Kasumi-1 (cell line): Measurements from ENCODE around the gene C18orf32.
"Not testable (repeated sequence)": the region's sequence is repeated elsewhere in the genome, so short reads cannot be mapped to it uniquely, and the experiment has no call there.

ENCODE experiments used
- DNase-seq, 2 experiments: peaks; one replicate each; lab custom pipeline; 2025; lab: John Stamatoyannopoulos, UW

Gene C18orf32

DNA sequence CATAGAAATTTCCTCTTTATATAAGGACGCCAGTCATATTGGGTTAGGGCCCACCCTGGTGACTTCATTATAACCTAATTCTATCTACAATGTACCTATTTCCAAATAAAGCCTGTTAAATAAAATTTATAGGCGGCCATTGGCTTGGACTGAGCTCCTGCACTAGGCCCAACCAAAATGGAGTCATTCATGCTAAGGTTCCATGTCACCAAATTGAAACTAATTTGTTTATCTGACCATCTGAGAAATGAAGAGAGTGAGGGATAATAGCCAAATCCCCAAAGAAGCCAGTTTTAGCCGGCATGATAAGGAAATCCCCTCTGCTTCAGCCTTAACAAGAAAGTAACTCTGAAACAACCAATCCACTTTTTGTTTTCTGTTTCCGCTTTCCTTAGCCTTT is 19.4 kb downstream of the C18orf32 start:
- DNase-seq: no peak

GRCh38 chr18:49467019-49467563 is 19.9 kb downstream of the C18orf32 start:
- no peak for DNase-seq

- peak; percentile 75 to 83 for DNase-seq
Observed at GRCh38 chr18:49464718-49465598, 22.1 kb downstream of the C18orf32 start.

DNA sequence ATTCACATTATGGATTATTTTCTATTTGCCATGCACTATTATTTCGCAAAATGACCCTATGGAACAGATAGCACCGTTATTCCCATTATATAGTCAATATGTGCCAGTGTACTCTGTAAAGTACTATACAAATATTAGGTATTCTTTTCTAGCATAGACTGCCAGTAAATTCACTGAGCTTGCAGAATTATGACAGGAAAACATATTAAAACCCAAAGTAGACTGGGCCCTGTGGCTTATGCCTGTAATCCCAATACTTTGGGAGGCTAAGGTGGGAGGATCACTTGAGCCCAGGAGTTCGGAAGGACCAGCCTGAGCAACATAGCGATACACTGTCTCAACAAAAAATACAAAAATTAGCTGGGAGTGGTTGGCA is 25.4 kb downstream of the C18orf32 start:
- no peak for DNase-seq

- no peak for DNase-seq
Observed at GRCh38 chr18:49460976-49461601, 25.9 kb downstream of the C18orf32 start.

DNA sequence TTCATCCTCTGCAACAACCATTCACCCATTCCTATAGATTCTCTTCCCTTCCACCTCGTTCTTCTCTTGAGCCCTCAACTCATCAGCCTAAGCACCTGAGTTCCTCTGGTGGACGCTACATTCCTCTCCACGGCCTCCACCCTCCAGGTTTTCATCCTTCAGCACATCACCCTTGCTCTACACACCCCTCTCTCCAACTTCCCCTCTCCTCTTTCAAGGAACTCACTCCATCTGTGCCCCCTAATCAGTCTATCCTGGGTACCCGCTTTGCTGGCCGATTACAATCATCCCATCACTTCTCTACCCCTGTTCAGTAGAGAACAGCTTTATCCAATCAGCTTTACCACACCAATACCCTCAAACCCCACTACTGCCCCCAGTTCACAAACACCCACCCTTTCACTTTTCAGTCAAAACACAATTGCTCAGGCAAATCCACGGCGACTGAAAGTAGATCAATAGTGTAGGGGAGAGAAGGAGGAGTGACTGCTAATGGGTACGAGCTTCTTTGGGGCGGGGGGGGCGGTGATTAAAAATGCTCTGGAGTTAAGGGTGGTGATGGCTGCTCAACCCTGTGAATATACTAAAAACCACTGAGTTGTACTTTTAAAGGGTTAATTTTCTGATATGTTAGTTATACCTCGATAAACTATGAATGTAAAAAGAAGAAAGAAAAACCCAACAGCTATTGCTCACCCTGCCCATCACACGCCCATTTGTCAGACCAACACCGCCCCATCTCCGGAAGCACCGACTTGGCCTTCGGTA is 27.4 kb downstream of the C18orf32 start:
- peak in 1 of 2 experiments; percentile 45 for DNase-seq

DNA sequence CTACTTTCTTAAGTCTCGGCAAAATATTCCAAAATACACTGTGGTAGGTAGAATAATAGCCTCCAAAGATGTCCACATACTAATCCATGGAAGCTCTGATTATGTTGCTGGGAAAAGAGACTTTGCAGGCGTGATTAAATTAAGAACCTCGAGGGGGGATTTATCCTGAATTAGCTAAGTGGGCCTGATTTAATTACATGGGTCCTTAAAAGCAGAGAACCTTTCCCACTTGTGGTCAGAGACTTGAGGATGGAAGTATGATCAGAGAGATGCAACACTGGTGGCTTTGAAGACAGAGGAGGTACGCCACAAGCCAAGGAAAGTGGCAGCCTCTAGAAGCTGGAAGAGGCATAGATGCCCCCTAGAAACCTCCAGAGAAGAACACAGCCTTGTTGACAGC is 29.4 kb downstream of the C18orf32 start:
- no peak for DNase-seq

- DNase-seq: no peak
Observed at GRCh38 chr18:49456794-49457193, 30.2 kb downstream of the C18orf32 start.

DNA sequence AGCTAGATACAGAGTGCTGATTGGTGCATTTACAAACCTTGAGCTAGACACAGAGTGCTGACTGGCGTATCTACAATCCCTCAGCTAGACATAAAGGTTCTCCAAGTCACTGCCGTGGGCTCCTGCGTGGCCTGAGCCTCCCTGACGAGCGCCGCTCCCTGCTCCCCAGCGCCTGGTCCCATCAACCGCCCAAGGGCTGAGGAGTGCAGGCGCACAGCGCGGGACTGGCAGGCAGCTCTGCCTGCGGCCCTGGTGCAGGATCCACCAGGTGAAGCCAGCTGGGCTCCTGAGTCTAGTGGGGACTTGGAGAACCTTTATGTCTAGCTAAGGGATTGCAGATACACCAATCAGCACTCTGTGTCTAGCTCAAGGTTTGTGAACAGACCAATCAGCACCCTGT is 34.5 kb downstream of the C18orf32 start:
- DNase-seq: not testable (repeated sequence)

GRCh38 chr18:49447810-49448745 is 39.0 kb downstream of the C18orf32 start:
- DNase-seq: peak; percentile 79 to 87

- no peak for DNase-seq
Observed at GRCh38 chr18:49446481-49446880, 40.6 kb downstream of the C18orf32 start.

DNA sequence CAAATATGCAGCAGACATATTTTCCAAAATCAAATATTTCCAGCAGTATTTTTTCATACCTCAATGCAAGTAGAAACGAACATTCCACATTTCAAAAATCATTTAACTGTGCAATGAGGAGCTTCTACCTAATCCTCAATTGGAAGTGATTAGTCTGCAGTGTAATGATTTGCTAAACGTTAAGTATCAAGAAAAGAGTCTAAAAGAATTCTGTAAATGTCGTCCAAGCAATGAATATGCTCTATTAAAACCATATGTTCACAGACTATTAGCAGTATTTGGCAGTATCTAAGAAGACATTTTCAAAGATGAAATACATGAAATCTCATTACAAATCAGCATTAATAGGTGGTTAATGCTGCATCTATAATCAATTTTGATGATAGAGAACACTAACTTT is 42.5 kb downstream of the C18orf32 start:
- no peak for DNase-seq

DNA sequence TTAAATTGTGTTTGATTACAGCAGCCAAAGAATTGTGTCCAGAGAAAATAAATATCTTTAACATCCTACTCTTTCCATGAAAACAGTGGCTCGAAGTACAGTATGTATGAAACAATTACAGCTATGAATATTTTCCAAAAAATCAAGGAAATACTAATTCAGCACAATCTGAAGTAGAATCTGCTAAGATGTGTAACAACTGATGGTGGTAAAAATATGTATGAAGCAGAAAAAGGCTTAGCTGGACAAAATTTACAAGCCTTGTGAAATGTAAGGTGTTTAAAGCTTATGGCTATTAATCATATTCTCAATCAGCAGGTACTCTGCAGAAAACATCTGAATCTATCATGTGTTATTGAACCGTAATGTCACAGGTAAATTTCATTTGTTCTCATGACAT is 43.2 kb downstream of the C18orf32 start:
- DNase-seq: no peak

DNA sequence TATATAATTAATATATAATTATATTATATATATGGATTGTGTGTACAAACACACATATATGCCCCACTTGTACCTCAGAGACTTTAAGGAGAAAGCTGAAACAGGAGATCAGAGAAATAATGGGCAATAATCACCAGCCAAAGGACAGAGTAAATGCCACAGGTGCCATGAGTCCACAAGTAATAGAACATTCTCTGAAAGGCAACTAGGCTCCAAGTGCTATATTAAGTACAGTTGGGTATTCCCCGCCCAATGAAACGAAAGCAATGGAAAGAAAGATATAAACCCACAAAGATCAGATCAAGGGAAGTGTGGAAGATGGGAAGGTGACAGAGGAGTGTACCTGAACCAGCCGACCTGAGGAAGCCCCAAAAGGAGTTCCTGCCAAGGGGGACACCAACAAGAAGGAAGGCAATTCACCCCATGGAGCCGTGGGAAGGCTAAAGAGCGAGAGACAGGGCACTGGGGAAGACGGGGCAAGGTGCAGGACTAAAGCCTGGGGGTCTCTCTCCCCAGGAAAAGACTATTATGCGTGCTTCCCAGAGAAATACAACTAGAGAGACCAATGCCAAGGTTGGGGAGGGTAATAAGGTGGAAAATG is 45.6 kb downstream of the C18orf32 start:
- DNase-seq: no peak

DNA sequence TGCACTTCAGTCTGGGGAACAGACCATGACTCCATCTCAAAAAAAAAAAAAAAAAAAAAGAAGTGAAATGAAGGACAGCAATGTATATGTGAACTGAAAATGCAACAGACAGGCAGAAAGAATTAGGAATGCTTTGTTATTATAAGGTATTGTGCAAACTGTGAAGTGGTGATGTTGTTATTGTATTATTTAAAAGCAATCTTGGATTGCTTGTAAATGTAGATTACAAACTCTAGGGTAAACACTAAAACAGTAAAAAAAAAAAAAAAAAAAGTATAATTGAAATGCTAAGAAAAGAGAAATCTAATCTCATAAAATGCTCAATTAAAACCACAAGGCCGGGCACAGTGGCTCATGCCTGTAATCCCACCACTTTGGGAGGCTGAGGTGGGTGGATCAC is 51.9 kb downstream of the C18orf32 start:
- DNase-seq: no peak

GRCh38 chr18:49432602-49433001 is 54.4 kb downstream of the C18orf32 start:
- no peak for DNase-seq

DNA sequence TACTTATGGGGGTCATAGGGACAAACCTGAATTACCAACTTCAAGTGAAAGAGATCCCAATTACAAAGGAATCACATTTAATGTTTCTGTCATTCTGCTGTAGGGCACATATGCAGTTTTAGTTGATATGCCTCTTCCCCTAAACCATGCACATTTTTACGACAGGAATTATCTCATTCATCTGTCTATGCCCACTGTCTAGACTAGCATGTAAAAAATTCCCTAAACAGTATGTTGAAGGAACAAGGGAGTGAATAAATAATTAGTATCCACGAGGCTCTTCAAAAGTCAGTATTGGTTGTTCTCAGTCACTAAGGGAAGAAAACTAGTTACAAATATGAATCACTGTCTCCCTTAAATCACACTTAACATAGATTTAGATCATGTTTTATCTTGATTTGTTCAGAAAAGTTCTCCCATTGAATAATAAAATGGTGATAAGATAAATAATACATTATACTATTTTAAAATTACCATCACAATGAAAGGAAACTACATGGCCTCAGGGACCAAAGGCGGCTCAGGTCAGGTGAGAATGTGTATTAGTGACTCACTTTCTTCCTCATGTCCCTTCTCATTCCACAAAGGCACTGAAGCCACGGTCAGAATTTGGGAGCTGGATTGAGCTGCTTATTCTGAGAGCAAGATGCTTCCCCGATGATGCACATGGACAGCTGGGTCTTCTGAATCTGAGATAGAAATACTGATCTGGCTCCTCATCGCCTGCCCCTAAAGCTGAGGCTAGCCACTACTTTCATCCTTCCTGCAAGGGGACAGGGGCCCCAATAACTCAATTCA is 55.7 kb downstream of the C18orf32 start:
- DNase-seq: no peak
